Measurements from ENCODE around the gene SNX10. TPM values are rescaled to one million over a fixed set of nuclear protein-coding genes. Genes with fewer than 3 reads are reported as not detected.

The SNX10 gene
- total RNA-seq, 3 donors from 2014 or later = 13.4 to 24.6 (median 18.1) TPM

- DNase-seq (ENCODE audit: low spot score in 2 of 2) = no peak
- no peak for TF ChIP-seq POLR2A (IDR thresholded peaks at IDR 0.05)
- TF ChIP-seq POLR2AphosphoS5 (IDR thresholded peaks at IDR 0.05) = no peak
- TF ChIP-seq CTCF (IDR thresholded peaks at IDR 0.05) = no peak
- Histone ChIP-seq H3K27ac (no peak overlapping the region), H3K9me3 (no peaks in the 10 kb centered on the region), H3K4me3 (no peak overlapping the region), H3K36me3 (no peaks in the 10 kb centered on the region), H3K27me3 (peaks cover 0 to 39% of the 10 kb centered on the region in 2 donors), H3K4me1 (no peaks in the 10 kb centered on the region)
- intact Hi-C loops (cut with DNase I; ENCODE audit: low total_unique reads) = loop anchor here (5.0 kb wide), 2 partner anchors 794 to 1814 kb away; partner anchors contain the start of gene JAZF1
Observed at GRCh38 chr7:26368542-26368941, 76.9 kb downstream of the SNX10 start.

GRCh38 chr7:26369593-26369992 is 77.9 kb downstream of the SNX10 start:
- DNase-seq (ENCODE audit: low spot score in 2 of 2) = no peak
- Histone ChIP-seq H3K27ac (no peak overlapping the region), H3K36me3 (no peaks in the 10 kb centered on the region), H3K4me1 (no peaks in the 10 kb centered on the region), H3K27me3 (peaks cover 0 to 48% of the 10 kb centered on the region in 2 donors), H3K4me3 (no peak overlapping the region), H3K9me3 (no peaks in the 10 kb centered on the region)
- TF ChIP-seq POLR2A (IDR thresholded peaks at IDR 0.05) (no peak), CTCF (IDR thresholded peaks at IDR 0.05) (peak; percentile 61 to 83 (median 81))
- intact Hi-C loops (cut with DNase I; ENCODE audit: low total_unique reads) = loop anchor here (5.0 kb wide), 2 partner anchors 793 to 1813 kb away; partner anchors contain the start of gene JAZF1

- peaks cover 0 to 52% of the 10 kb centered on the region in 2 donors for H3K27me3 ChIP-seq
- no peaks in the 10 kb centered on the region for H3K36me3 ChIP-seq
- no peaks in the 10 kb centered on the region for H3K4me1 ChIP-seq
- TF ChIP-seq POLR2AphosphoS5 (IDR thresholded peaks at IDR 0.05) (no peak), POLR2A (IDR thresholded peaks at IDR 0.05) (no peak), CTCF (IDR thresholded peaks at IDR 0.05) (no peak)
- intact Hi-C loops (cut with DNase I; ENCODE audit: low total_unique reads) = loop anchor here (5.0 kb wide), 1 partner anchor 777 kb away; the partner anchor contains the start of gene HOXA6
- no peaks in the 10 kb centered on the region for H3K9me3 ChIP-seq
- H3K4me3 ChIP-seq = no peak overlapping the region
- H3K27ac ChIP-seq = no peak overlapping the region
- DNase-seq (ENCODE audit: low spot score in 2 of 2) = no peak
Observed at GRCh38 chr7:26370011-26370410, 78.3 kb downstream of the SNX10 start.

GRCh38 chr7:26372249-26372648 is 80.6 kb downstream of the SNX10 start:
- H3K27ac ChIP-seq = no peak overlapping the region
- H3K36me3 ChIP-seq = no peaks in the 10 kb centered on the region
- TF ChIP-seq POLR2A (IDR thresholded peaks at IDR 0.05) (no peak), CTCF (IDR thresholded peaks at IDR 0.05) (no peak)
- peaks cover 4 to 74% of the 10 kb centered on the region in 2 donors for H3K27me3 ChIP-seq
- intact Hi-C loops (cut with DNase I; ENCODE audit: low total_unique reads) = loop anchor here (5.0 kb wide), 1 partner anchor 775 kb away; the partner anchor contains the start of gene HOXA6
- H3K9me3 ChIP-seq = no peaks in the 10 kb centered on the region
- no peak overlapping the region for H3K4me3 ChIP-seq
- H3K4me1 ChIP-seq = peaks cover 0 to 6% of the 10 kb centered on the region in 2 donors
- DNase-seq (ENCODE audit: low spot score in 2 of 2) = no peak

GRCh38 chr7:26372704-26373103 is 81.0 kb downstream of the SNX10 start:
- H3K4me1 ChIP-seq = peaks cover 0 to 6% of the 10 kb centered on the region in 2 donors
- DNase-seq (ENCODE audit: low spot score in 2 of 2) = no peak
- no peak overlapping the region for H3K27ac ChIP-seq
- intact Hi-C loops (cut with DNase I; ENCODE audit: low total_unique reads) = loop anchor here (5.0 kb wide), 1 partner anchor 775 kb away; the partner anchor contains the start of gene HOXA6
- H3K9me3 ChIP-seq = no peaks in the 10 kb centered on the region
- peaks cover 4 to 75% of the 10 kb centered on the region in 2 donors for H3K27me3 ChIP-seq
- H3K36me3 ChIP-seq = no peaks in the 10 kb centered on the region
- no peak for TF ChIP-seq CTCF (IDR thresholded peaks at IDR 0.05)
- no peak for TF ChIP-seq POLR2AphosphoS5 (IDR thresholded peaks at IDR 0.05)
- TF ChIP-seq POLR2A (IDR thresholded peaks at IDR 0.05) = no peak
- no peak overlapping the region for H3K4me3 ChIP-seq

Data from breast epithelium (tissue), 4 donors.